CD14-positive monocyte (primary cell): ENCODE results near the gene KRTAP5-7. TPM values are rescaled to one million over a fixed set of nuclear protein-coding genes. Genes with fewer than 3 reads are reported as not detected.
A peak's percentile ranks its signal among the peaks of the same experiment; 100 is the strongest.

Experiments
- DNase-seq, 3 donors: peaks; one replicate each; pipeline ENCODE4 v3.0.0-alpha.2; 2011 to 2022
- H2AFZ ChIP-seq: 2 replicates; pipeline ENCODE4 v1.6.0; 2012; ENCODE audit warnings: mild to moderate bottlenecking, low read depth, low read length, inconsistent platforms; ENCODE audit not compliant: insufficient read depth, poor library complexity, severe bottlenecking
- H3K27ac ChIP-seq, 2 donors: 1 replicate in 1 of 2; 2 replicates in 1 of 2; pipeline ENCODE4 v1.5.1; 2012 to 2013; ENCODE audit warnings: low read length in 2 of 2, control low read depth in 1 of 2, inconsistent platforms in 1 of 2, low read depth in 1 of 2, mild to moderate bottlenecking in 1 of 2
- H3K27me3 ChIP-seq, 2 donors: one replicate each; pipeline versions ENCODE4 v1.6.0 to v1.6.1; 2011 to 2013; ENCODE audit warnings: low read length in 2 of 2; ENCODE audit not compliant: control insufficient read depth in 2 of 2, insufficient read depth in 2 of 2
- H3K36me3 ChIP-seq, 2 donors: replicated peaks in 1 of 2; 1 replicate in 1 of 2; 2 replicates in 1 of 2; pipeline versions ENCODE4 v1.5.1 to v1.6.1; 2012 to 2013; ENCODE audit warnings: low read length in 2 of 2, control low read depth in 1 of 2, inconsistent platforms in 1 of 2, mild to moderate bottlenecking in 1 of 2; ENCODE audit not compliant: insufficient read depth in 2 of 2, control insufficient read depth in 1 of 2
- H3K4me1 ChIP-seq, 2 donors: 1 replicate in 1 of 2; 2 replicates in 1 of 2; pipeline versions ENCODE4 v1.5.1 to v1.6.1; 2012 to 2013; ENCODE audit warnings: low read length in 2 of 2, control low read depth in 1 of 2, inconsistent platforms in 1 of 2, mild to moderate bottlenecking in 1 of 2, moderate library complexity in 1 of 2; ENCODE audit not compliant: insufficient read depth in 2 of 2, control insufficient read depth in 1 of 2
- H3K4me2 ChIP-seq: replicated peaks from 2 replicates; pipeline ENCODE3; 2012; ENCODE audit warnings: low read length, moderate library complexity, mild to moderate bottlenecking; ENCODE audit not compliant: poor library complexity, severe bottlenecking; ENCODE audit errors: extremely low read depth
- H3K4me3 ChIP-seq, 3 experiments: fragments of 200-600 bp in 1 of 3; sonication (generic) in 1 of 3; replicated peaks in 1 of 3; 1 replicate in 2 of 3; 2 replicates in 1 of 3; pipeline ENCODE4 v1.5.1; 2011 to 2013; ENCODE audit warnings: low read length in 3 of 3, mild to moderate bottlenecking in 3 of 3, control low read depth in 2 of 3, low read depth in 2 of 3, inconsistent platforms in 1 of 3, moderate library complexity in 1 of 3
- H3K79me2 ChIP-seq: 2 replicates; pipeline ENCODE4 v1.6.0; 2012; ENCODE audit warnings: mild to moderate bottlenecking, control low read depth, inconsistent platforms, low read length, moderate library complexity; ENCODE audit not compliant: insufficient read depth
- H3K9ac ChIP-seq: 2 replicates; pipeline ENCODE4 v1.6.0; 2017; ENCODE audit warnings: low read length, mild to moderate bottlenecking; ENCODE audit not compliant: insufficient read depth, poor library complexity, severe bottlenecking
- H3K9me3 ChIP-seq, 2 donors: replicated peaks in 1 of 2; 1 replicate in 1 of 2; 2 replicates in 1 of 2; pipeline versions ENCODE4 v1.5.1 to v1.6.1; 2012 to 2013; ENCODE audit warnings: low read length in 2 of 2, control low read depth in 1 of 2; ENCODE audit not compliant: control insufficient read depth in 1 of 2, insufficient read depth in 1 of 2
- H4K20me1 ChIP-seq: 2 replicates; pipeline ENCODE4 v1.6.0; 2012; ENCODE audit warnings: mild to moderate bottlenecking, low read length, control low read depth, moderate library complexity; ENCODE audit not compliant: insufficient read depth
- H3K27ac Mint-ChIP-seq, 7 donors: one replicate each; pipeline ENCODE4 v1.8.0; 2020; ENCODE audit warnings: mild to moderate bottlenecking in 7 of 7, mixed read lengths in 7 of 7, moderate library complexity in 6 of 7, inconsistent platforms in 2 of 7
- H3K27me3 Mint-ChIP-seq, 3 donors: one replicate each; pipeline ENCODE4 v1.8.0; 2021 to 2022; ENCODE audit warnings: low read depth in 3 of 3, mild to moderate bottlenecking in 3 of 3, mixed read lengths in 3 of 3, moderate library complexity in 3 of 3, inconsistent platforms in 1 of 3
- H3K36me3 Mint-ChIP-seq, 2 donors: one replicate each; pipeline ENCODE4 v1.8.0; 2020; ENCODE audit warnings: mixed read lengths in 2 of 2, inconsistent platforms in 1 of 2, mild to moderate bottlenecking in 1 of 2
- H3K4me1 Mint-ChIP-seq: one replicate; pipeline ENCODE4 v1.8.0; 2020; ENCODE audit warnings: mild to moderate bottlenecking, mixed read lengths
- H3K4me3 Mint-ChIP-seq, 2 donors: one replicate each; pipeline ENCODE4 v1.8.0; 2020; ENCODE audit warnings: mild to moderate bottlenecking in 2 of 2, mixed read lengths in 2 of 2, moderate library complexity in 1 of 2
- H3K9me3 Mint-ChIP-seq, 7 donors: one replicate each; pipeline ENCODE4 v1.8.0; 2020 to 2022; ENCODE audit warnings: mixed read lengths in 7 of 7, mild to moderate bottlenecking in 6 of 7, moderate library complexity in 6 of 7, inconsistent platforms in 2 of 7
- WGBS: methylation state at CpG from one replicate; pipeline ENCODE4 v1.1.5; 2013; ENCODE audit warnings: missing lambda C conversion rate; ENCODE audit not compliant: insufficient coverage; 5-methylcytosine and 5-hydroxymethylcytosine counted together
- intact Hi-C, 2 donors: fragments of 100-400 bp; cut with micrococcal nuclease; formaldehyde crosslinking; loops; one replicate each; pipeline versions ENCODE4 v1.15.0 to v1.15.1; 2023
- polyA plus RNA-seq, 3 donors: library from polyadenylated mRNA; depleted of rRNA in 1 of 3; unstranded in 2 of 3; stranded (reverse) in 1 of 3; fragments of 300-500 nt in 2 of 3; fragments of >200 nt in 1 of 3; fragmentation: Illumina TruSeq in 2 of 3; gene quantifications; 1 replicate in 2 of 3; 2 replicates in 1 of 3; pipeline ENCODE4 v1.2.3, GENCODE V29; 2012 to 2021
- TF ChIP-seq, protein P1 (sequence below): fragments of 200-600 bp; IDR thresholded peaks from one replicate; pipeline ENCODE4 v1.8.0; 2022; ENCODE audit warnings: antibody characterized with exemption, mild to moderate bottlenecking

The KRTAP5-7 gene
- polyA plus RNA-seq, 3 donors: 0.05 TPM; not detected in 2

DNA sequence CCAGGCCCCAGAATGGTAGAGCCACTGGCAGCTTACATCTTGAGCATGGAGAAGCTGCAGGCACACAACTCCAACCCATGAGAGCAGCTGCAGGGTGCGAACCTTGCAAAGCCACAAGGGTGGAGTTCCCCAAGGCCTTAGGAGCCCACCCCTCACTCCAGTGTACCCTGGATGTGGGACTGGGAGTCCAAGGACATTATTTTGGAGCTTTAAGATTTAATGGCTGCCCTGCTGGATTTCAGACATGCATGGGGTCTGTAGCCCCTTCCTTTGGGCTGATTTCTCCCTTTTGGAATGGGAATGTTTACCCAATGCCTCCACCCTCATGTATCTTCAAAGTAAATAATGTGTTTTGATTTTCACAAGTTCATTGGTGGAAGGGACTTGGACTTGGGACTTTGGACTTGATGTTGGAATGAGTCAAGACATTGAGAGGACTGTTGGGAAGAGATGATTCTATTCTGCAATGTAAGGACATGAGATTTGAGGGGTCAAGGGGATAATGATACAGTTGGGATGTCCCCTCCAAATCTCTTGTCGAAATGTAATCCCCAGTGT, 1.1 kb upstream of the KRTAP5-7 start:
- Mint-ChIP-seq H3K27ac (no peak overlapping the region), H3K9me3 (peaks cover 0 to 6% (median 2%) of the 10 kb centered on the region in 7 donors), H3K36me3 (no peaks in the 10 kb centered on the region), H3K4me1 (no peaks in the 10 kb centered on the region), H3K27me3 (peaks cover 2 to 6% (median 2%) of the 10 kb centered on the region in 3 donors), H3K4me3 (no peak overlapping the region)
- Histone ChIP-seq H3K27me3 (no peaks in the 10 kb centered on the region), H3K79me2 (no peaks in the 10 kb centered on the region), H3K4me3 (no peak overlapping the region), H2AFZ (no peak overlapping the region), H4K20me1 (no peaks in the 10 kb centered on the region), H3K9ac (no peak overlapping the region), H3K27ac (no peak overlapping the region), H3K9me3 (no peaks in the 10 kb centered on the region), H3K4me2 (no peak overlapping the region), H3K36me3 (no peaks in the 10 kb centered on the region), H3K4me1 (no peaks in the 10 kb centered on the region)
- DNase-seq: no peak
- WGBS: no CpG with 5 or more reads among the region's 2 CpGs
- intact Hi-C loops: no loop called here
- TF ChIP-seq, protein P1, sequence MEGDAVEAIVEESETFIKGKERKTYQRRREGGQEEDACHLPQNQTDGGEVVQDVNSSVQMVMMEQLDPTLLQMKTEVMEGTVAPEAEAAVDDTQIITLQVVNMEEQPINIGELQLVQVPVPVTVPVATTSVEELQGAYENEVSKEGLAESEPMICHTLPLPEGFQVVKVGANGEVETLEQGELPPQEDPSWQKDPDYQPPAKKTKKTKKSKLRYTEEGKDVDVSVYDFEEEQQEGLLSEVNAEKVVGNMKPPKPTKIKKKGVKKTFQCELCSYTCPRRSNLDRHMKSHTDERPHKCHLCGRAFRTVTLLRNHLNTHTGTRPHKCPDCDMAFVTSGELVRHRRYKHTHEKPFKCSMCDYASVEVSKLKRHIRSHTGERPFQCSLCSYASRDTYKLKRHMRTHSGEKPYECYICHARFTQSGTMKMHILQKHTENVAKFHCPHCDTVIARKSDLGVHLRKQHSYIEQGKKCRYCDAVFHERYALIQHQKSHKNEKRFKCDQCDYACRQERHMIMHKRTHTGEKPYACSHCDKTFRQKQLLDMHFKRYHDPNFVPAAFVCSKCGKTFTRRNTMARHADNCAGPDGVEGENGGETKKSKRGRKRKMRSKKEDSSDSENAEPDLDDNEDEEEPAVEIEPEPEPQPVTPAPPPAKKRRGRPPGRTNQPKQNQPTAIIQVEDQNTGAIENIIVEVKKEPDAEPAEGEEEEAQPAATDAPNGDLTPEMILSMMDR: no peak

DNA sequence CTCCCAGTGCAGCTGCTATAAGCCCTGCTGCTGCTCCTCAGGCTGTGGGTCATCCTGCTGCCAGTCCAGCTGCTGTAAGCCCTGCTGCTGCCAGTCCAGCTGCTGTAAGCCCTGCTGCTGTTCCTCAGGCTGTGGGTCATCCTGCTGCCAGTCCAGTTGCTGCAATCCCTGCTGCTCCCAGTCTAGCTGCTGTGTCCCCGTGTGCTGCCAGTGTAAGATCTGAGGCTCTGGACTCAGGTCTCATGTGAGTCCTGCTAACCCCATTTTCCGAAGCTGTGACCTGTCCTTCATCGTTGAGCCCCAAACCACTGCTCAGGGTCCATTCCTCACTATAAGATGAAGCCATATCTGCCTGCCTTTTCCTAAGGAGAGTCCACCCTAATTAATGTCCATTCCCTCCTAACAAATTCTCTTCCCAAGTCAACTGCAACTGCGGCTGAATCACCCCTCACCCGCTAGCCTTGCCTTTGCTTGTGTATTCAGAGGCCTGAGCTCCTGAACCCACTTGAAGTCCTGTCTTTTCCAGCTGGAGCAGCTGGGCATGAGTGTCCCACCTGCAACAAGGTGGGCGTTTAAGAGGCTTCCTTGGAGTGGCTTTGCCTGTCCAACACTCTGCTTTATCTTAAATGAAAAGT, 626 bp downstream of the KRTAP5-7 start:
- intact Hi-C loops: no loop called here
- Mint-ChIP-seq H3K27me3 (peaks cover 2 to 7% (median 2%) of the 10 kb centered on the region in 3 donors), H3K27ac (peak overlapping the region in 1 of 7 donors; percentile 21), H3K36me3 (no peaks in the 10 kb centered on the region), H3K4me3 (no peak overlapping the region), H3K9me3 (peaks cover 0 to 3% (median 1%) of the 10 kb centered on the region in 7 donors), H3K4me1 (peaks cover 4% of the 10 kb centered on the region)
- Histone ChIP-seq H3K4me1 (no peaks in the 10 kb centered on the region), H3K9ac (no peak overlapping the region), H3K27ac (no peak overlapping the region), H3K27me3 (no peaks in the 10 kb centered on the region), H3K9me3 (no peaks in the 10 kb centered on the region), H3K79me2 (no peaks in the 10 kb centered on the region), H3K36me3 (no peaks in the 10 kb centered on the region), H4K20me1 (no peaks in the 10 kb centered on the region), H3K4me3 (no peak overlapping the region), H2AFZ (no peak overlapping the region), H3K4me2 (no peak overlapping the region)
- TF ChIP-seq, protein P1: no peak
- WGBS: 95% methylated on average over 6 of the region's 6 CpGs
- no peak for DNase-seq
